ENCODE results near the gene RXFP3.
"Not testable (repeated sequence)": the region's sequence is repeated elsewhere in the genome, so short reads cannot be mapped to it uniquely, and the experiment has no call there.

- TF ChIP-seq, protein P1, sequence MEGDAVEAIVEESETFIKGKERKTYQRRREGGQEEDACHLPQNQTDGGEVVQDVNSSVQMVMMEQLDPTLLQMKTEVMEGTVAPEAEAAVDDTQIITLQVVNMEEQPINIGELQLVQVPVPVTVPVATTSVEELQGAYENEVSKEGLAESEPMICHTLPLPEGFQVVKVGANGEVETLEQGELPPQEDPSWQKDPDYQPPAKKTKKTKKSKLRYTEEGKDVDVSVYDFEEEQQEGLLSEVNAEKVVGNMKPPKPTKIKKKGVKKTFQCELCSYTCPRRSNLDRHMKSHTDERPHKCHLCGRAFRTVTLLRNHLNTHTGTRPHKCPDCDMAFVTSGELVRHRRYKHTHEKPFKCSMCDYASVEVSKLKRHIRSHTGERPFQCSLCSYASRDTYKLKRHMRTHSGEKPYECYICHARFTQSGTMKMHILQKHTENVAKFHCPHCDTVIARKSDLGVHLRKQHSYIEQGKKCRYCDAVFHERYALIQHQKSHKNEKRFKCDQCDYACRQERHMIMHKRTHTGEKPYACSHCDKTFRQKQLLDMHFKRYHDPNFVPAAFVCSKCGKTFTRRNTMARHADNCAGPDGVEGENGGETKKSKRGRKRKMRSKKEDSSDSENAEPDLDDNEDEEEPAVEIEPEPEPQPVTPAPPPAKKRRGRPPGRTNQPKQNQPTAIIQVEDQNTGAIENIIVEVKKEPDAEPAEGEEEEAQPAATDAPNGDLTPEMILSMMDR (IDR thresholded peaks at IDR 0.05; ENCODE audit: borderline replicate concordance, extremely low read depth, low read length, poor library complexity, severe bottlenecking): not testable (repeated sequence)
- TF ChIP-seq EZH2 (IDR thresholded peaks at IDR 0.05; ENCODE audit: borderline replicate concordance, low read depth, low read length, severe bottlenecking): not testable (repeated sequence)
Observed at GRCh38 chr5:33914844-33915243, 21.3 kb upstream of the RXFP3 start.
